Neural cell (in vitro differentiated cells): ENCODE measurements around the gene NFAT5.

Experiments used
- REST ChIP-seq: IDR thresholded peaks from 2 replicates; pipeline ENCODE4 v1.6.1; 2012; ENCODE audit warnings: borderline replicate concordance
- SMC3 ChIP-seq: fragments of 450-650 bp; conservative IDR thresholded peaks from 2 replicates; pipeline ENCODE4 v1.6.1; 2014; ENCODE audit warnings: antibody characterized with exemption, mild to moderate bottlenecking, moderate library complexity; ENCODE audit not compliant: poor library complexity

DNA sequence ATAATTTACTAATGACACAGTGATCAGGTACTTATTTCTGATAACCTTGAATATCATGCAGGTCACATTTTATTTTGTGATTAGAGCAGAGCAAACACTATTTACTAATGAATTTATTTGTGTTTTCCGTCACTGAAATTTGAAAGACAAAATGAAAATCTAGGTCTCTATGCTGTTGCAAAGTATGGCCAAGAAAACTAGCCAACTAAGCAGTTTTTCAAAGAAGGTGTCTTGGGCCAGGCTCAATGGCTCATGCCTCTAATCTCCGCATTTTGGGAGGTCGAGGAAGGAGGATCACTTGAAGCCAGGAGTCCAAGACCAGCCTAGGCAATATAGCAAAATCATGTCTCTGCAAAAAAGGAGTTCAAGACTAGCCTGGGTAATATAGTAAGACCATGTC lies 3.0 kb upstream of the NFAT5 start:
- TF ChIP-seq SMC3 (no peak), REST (no peak)
